OCI-LY3 (cell line): ENCODE results near the gene UBQLN3.

Experiments used
- EZH2phosphoT487 ChIP-seq: fragments of 200-600 bp; shearing (Covaris generic); IDR thresholded peaks from 2 replicates; pipeline ENCODE4 v1.6.1; 2018; ENCODE audit warnings: antibody characterized with exemption, mixed run types, low read depth
- TF ChIP-seq, protein P1 (sequence below): fragments of 200-600, 300-600 bp; sonication (generic); IDR thresholded peaks from 2 replicates; pipeline ENCODE4 v1.5.1; 2014; ENCODE audit warnings: antibody characterized with exemption, low read length, low read depth

DNA sequence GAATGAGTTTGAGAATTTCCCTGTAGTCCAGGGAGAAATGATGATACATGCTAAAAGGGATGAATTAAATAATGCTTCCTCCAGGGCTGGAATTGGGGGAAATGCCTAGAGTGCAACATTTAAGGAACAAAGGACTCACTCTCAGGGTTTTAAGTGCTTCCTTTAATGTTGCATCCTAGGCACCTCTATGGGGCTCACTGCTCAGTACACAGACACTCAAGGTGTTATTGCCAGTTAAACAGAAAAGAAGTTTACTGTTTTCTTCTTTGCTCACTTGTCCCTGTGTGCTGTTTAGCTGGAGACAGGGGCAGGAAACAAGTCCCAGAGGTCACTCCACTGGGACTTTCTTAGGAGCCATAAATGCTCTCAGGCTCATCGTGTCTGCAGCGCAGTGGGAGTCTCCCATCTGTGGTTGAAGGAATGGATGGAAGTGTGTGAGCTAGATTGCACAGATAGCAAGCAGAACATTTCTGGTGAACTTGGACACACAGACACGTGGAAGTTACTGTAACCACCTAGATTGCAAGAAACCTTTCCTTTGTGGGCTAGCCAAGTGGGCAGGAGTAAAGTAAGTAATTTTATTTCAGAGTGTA, 46.9 kb upstream of the UBQLN3 start:
- TF ChIP-seq, protein P1, sequence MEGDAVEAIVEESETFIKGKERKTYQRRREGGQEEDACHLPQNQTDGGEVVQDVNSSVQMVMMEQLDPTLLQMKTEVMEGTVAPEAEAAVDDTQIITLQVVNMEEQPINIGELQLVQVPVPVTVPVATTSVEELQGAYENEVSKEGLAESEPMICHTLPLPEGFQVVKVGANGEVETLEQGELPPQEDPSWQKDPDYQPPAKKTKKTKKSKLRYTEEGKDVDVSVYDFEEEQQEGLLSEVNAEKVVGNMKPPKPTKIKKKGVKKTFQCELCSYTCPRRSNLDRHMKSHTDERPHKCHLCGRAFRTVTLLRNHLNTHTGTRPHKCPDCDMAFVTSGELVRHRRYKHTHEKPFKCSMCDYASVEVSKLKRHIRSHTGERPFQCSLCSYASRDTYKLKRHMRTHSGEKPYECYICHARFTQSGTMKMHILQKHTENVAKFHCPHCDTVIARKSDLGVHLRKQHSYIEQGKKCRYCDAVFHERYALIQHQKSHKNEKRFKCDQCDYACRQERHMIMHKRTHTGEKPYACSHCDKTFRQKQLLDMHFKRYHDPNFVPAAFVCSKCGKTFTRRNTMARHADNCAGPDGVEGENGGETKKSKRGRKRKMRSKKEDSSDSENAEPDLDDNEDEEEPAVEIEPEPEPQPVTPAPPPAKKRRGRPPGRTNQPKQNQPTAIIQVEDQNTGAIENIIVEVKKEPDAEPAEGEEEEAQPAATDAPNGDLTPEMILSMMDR: no peak
- TF ChIP-seq EZH2phosphoT487: no peak
